Endothelial cell of umbilical vein (primary cell): Measurements from ENCODE around the gene C2orf81.

ENCODE experiments used
- EZH2 ChIP-seq: IDR thresholded peaks from 2 replicates; pipeline ENCODE4 v1.6.1; 2012; ENCODE audit warnings: borderline replicate concordance, low read depth, mild to moderate bottlenecking, moderate library complexity, low read length, inconsistent platforms; ENCODE audit not compliant: severe bottlenecking
- JUN ChIP-seq: IDR thresholded peaks from 2 replicates; pipeline ENCODE4 v1.6.1; 2011; ENCODE audit warnings: borderline replicate concordance, low read depth; ENCODE audit not compliant: insufficient read length, insufficient read depth
- MYC ChIP-seq: IDR thresholded peaks from one replicate; pipeline ENCODE4 v1.6.1; 2011; ENCODE audit warnings: mild to moderate bottlenecking, low read depth, low read length
- POLR2A ChIP-seq: IDR thresholded peaks from 2 replicates; pipeline ENCODE4 v1.6.1; 2012; ENCODE audit warnings: low read depth, mild to moderate bottlenecking, control low read depth, low read length
- TF ChIP-seq, protein P1 (sequence below), 2 donors: IDR thresholded peaks; 1 replicate in 1 of 2; 2 replicates in 1 of 2; pipeline ENCODE4 v1.5.1; 2011; ENCODE audit warnings: low read length in 2 of 2, mild to moderate bottlenecking in 2 of 2, moderate library complexity in 2 of 2, control low read depth in 1 of 2, inconsistent platforms in 1 of 2, low read depth in 1 of 2; ENCODE audit not compliant: insufficient read depth in 1 of 2; ENCODE audit errors: extremely low read depth in 1 of 2

DNA sequence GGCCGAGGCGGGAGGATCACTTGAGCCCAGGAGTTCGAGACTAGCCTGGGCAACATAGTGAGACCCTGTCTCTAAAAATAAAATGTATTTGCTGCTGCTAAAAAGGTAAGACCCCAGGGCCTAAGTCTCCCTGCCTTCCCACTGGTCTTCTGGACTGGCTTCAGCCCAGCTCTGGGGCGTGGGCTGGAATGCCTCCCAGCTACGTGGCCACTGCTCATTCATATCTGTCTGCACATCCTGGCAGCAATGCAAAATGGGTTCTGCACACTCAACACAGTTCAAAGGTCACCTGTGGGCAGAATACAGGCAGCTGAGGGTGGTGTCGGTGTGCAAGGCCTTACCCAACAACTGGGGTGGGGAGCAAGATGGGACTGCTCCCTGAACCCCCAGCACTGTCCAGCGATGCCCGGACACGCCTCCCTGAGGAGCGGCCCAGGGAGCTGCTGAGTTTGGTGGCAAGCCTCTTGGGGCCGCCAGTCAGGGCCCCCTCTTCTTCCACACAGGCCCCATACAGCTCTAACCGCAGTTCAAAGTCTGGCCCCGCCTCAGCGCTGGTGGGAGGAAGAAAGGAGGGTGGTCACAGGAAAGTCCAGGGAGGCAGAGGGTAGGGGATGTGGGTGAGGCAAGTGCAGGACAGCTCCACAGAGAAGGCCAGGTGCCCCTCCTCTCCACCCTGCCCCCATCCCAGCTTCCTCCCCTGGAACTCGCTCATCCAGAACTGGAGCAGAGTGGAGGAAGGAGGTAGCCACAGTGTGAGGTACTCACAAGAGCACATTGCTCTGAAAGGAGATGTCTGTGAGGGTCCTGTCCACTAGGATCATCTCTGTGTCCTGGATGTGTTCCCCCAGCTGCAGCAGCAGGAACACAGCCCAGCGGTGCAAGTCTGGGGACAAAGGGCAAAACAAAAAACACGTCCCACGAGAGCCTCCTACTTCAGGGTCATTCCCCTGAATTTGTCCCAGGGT is 8.3 kb upstream of the C2orf81 start:
- no peak for TF ChIP-seq EZH2
- TF ChIP-seq, protein P1, sequence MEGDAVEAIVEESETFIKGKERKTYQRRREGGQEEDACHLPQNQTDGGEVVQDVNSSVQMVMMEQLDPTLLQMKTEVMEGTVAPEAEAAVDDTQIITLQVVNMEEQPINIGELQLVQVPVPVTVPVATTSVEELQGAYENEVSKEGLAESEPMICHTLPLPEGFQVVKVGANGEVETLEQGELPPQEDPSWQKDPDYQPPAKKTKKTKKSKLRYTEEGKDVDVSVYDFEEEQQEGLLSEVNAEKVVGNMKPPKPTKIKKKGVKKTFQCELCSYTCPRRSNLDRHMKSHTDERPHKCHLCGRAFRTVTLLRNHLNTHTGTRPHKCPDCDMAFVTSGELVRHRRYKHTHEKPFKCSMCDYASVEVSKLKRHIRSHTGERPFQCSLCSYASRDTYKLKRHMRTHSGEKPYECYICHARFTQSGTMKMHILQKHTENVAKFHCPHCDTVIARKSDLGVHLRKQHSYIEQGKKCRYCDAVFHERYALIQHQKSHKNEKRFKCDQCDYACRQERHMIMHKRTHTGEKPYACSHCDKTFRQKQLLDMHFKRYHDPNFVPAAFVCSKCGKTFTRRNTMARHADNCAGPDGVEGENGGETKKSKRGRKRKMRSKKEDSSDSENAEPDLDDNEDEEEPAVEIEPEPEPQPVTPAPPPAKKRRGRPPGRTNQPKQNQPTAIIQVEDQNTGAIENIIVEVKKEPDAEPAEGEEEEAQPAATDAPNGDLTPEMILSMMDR (IDR thresholded peaks at IDR 0.05; ENCODE audit: extremely low read depth in 1 of 2, insufficient read depth in 1 of 2, low read depth in 1 of 2, low read length in 2 of 2) = no peak
- no peak for TF ChIP-seq MYC
- no peak for TF ChIP-seq JUN
- no peak for TF ChIP-seq POLR2A
